Measurements from ENCODE around the gene FTO. TPM values are rescaled to one million over a fixed set of nuclear protein-coding genes. Genes with fewer than 3 reads are reported as not detected.

FTO gene
- total and polyA plus RNA-seq, 4 donors: 12.2 to 145 (median 57.7) TPM

GRCh38 chr16:53753431-53753830 lies 49.5 kb downstream of the FTO start:
- Histone ChIP-seq H3K9ac (ENCODE audit: insufficient read depth in 1 of 2, low read length in 2 of 2) (no peak overlapping the region), H3K4me1 (ENCODE audit: control insufficient read depth in 5 of 5, insufficient read depth in 5 of 5, low read length in 5 of 5) (peaks cover 8 to 31% (median 15%) of the 10 kb centered on the region in 5 donors), H3K9me3 (ENCODE audit: control insufficient read depth in 4 of 4, insufficient read depth in 3 of 4, low read length in 3 of 4) (no peaks in the 10 kb centered on the region), H3K4me3 (no peak overlapping the region), H3K36me3 (ENCODE audit: control insufficient read depth in 4 of 4, insufficient read depth in 4 of 4, low read length in 4 of 4) (no peaks in the 10 kb centered on the region), H3K27ac (ENCODE audit: low read depth in 1 of 2, low read length in 1 of 2) (no peak overlapping the region), H3K27me3 (ENCODE audit: control insufficient read depth in 3 of 3, insufficient read depth in 3 of 3, low read length in 2 of 3) (no peaks in the 10 kb centered on the region)
- ATAC-seq (ENCODE audit: insufficient read depth, low FRiP score) (no peak), DNase-seq (no peak)
- WGBS, 2 donors: 70 to 71% methylated on average over 1 of the region's 1 CpG
- TF ChIP-seq CTCF (IDR thresholded peaks at IDR 0.05; ENCODE audit: control extremely low read depth, extremely low read depth): no peak

GRCh38 chr16:53755026-53755910 lies 51.3 kb downstream of the FTO start:
- Histone ChIP-seq H3K4me3 (no peak overlapping the region), H3K9me3 (ENCODE audit: control insufficient read depth in 4 of 4, insufficient read depth in 3 of 4, low read length in 3 of 4) (no peaks in the 10 kb centered on the region), H3K9ac (ENCODE audit: insufficient read depth in 1 of 2, low read length in 2 of 2) (no peak overlapping the region), H3K4me1 (ENCODE audit: control insufficient read depth in 5 of 5, insufficient read depth in 5 of 5, low read length in 5 of 5) (peaks cover 8 to 31% (median 15%) of the 10 kb centered on the region in 5 donors), H3K27me3 (ENCODE audit: control insufficient read depth in 3 of 3, insufficient read depth in 3 of 3, low read length in 2 of 3) (no peaks in the 10 kb centered on the region), H3K36me3 (ENCODE audit: control insufficient read depth in 4 of 4, insufficient read depth in 4 of 4, low read length in 4 of 4) (no peaks in the 10 kb centered on the region), H3K27ac (ENCODE audit: low read depth in 1 of 2, low read length in 1 of 2) (no peak overlapping the region)
- no peak for DNase-seq
- no peak for TF ChIP-seq CTCF (IDR thresholded peaks at IDR 0.05; ENCODE audit: control extremely low read depth, extremely low read depth)
- ATAC-seq (ENCODE audit: insufficient read depth, low FRiP score): peak; percentile 53
- WGBS, 2 donors: 83 to 85% methylated on average over 9 of the region's 9 CpGs

GRCh38 chr16:53756275-53756996 lies 52.5 kb downstream of the FTO start:
- Histone ChIP-seq H3K9me3 (ENCODE audit: control insufficient read depth in 4 of 4, insufficient read depth in 3 of 4, low read length in 3 of 4) (no peaks in the 10 kb centered on the region), H3K9ac (ENCODE audit: insufficient read depth in 1 of 2, low read length in 2 of 2) (peak overlapping the region in 1 of 2 donors; percentile 8), H3K27ac (ENCODE audit: low read depth in 1 of 2, low read length in 1 of 2) (no peak overlapping the region), H3K27me3 (ENCODE audit: control insufficient read depth in 3 of 3, insufficient read depth in 3 of 3, low read length in 2 of 3) (no peaks in the 10 kb centered on the region), H3K36me3 (ENCODE audit: control insufficient read depth in 4 of 4, insufficient read depth in 4 of 4, low read length in 4 of 4) (peaks cover 0 to 1% (median 0%) of the 10 kb centered on the region in 4 donors), H3K4me1 (ENCODE audit: control insufficient read depth in 5 of 5, insufficient read depth in 5 of 5, low read length in 5 of 5) (peaks cover 8 to 31% (median 15%) of the 10 kb centered on the region in 5 donors), H3K4me3 (no peak overlapping the region)
- TF ChIP-seq CTCF (IDR thresholded peaks at IDR 0.05; ENCODE audit: control extremely low read depth, extremely low read depth): no peak
- ATAC-seq (ENCODE audit: insufficient read depth, low FRiP score) (no peak), DNase-seq (peak in 2 of 3 donors; percentile 77 to 83)
- WGBS, 2 donors: 61 to 65% methylated on average over 4 of the region's 4 CpGs
